Measurements from ENCODE around the gene LRRIQ4.

The LRRIQ4 gene

GRCh38 chr3:169811631-169812331, 889 bp upstream of the LRRIQ4 start:
- DNase-seq: no peak

DNA sequence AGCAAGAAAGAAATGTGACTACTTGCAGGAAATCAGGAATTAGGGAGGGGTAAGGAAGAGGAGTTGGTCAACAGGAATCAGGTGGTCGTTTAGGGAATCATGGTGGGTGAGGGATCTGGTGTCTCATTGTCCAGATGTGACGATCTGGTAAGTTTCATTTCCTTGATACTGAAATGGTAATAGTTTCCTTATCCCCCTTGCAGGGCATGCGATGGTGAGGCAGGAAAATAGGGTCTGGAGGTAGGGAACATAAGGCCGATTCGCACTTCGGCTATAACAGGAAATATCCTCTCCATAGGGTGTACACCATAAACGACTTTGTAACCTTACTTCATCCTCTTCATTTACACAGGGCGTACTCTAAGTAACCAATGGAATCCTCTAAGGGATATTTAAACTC, 608 bp downstream of the LRRIQ4 start:
- peak; percentile 3 for DNase-seq

DNA sequence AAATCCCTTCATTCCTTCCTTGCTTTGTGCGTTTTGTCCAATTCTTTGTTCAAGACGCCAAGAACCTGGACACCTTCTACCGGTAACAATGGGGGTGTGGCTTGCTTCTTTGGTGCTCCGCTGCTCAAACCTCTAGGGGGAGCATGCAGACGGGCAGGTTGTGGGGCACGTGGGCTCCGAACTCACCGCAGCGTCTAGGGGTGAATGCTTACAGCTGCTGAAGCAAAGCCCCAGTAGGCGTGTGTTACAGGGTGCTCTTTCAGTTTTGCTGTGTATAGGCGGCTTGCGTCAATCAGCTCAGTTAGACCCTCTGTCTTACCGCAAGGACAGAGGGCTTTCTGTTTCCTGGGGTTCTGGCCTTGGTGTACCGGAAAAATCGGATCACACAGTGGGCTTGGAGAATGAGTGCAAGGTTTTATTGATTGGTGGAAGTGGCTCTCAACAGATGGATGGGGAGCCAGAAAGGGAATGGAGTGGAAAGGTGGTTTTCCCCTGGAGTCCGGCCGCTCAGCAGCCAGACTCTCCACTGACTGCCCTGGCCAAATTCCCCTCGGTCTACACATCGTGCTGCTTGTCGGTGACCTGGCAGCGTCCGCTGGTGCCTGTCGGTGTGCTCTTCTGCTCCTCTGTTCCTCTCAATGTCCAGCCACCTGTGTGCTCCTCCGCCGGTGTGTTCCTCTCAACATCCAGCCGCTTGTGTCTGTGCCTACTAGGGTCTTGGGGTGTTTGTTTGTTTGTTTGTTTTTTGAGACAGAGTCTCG, 1.3 kb downstream of the LRRIQ4 start:
- DNase-seq: peak; percentile 70

GRCh38 chr3:169815590-169816150, 3.0 kb downstream of the LRRIQ4 start:
- no peak for DNase-seq

DNA sequence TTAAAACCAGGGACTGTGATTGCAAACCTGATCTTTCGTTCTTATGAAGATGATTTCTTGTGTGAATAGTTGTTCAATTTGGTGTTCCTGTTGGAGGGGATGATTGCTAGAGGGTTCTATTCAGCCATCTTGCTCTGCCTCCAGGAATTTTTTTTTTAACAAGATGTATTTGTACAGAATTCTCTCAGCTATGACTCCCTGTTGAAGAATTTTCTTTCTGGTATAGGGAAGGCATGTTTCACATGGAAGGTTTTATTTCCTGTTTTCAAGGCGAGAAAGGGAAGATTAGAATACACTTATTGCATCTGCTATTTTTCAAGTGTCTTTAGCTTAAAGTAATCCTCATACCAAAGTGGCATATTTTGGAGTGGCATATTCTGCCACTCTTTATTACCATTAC, 5.6 kb downstream of the LRRIQ4 start:
- DNase-seq: no peak

- DNase-seq: no peak
Measured at GRCh38 chr3:169822091-169822490, 9.4 kb downstream of the LRRIQ4 start.

- DNase-seq: no peak
Measured at GRCh38 chr3:169822540-169822939, 9.9 kb downstream of the LRRIQ4 start.

- DNase-seq: no peak
Measured at GRCh38 chr3:169822983-169823382, 10.3 kb downstream of the LRRIQ4 start.

DNA sequence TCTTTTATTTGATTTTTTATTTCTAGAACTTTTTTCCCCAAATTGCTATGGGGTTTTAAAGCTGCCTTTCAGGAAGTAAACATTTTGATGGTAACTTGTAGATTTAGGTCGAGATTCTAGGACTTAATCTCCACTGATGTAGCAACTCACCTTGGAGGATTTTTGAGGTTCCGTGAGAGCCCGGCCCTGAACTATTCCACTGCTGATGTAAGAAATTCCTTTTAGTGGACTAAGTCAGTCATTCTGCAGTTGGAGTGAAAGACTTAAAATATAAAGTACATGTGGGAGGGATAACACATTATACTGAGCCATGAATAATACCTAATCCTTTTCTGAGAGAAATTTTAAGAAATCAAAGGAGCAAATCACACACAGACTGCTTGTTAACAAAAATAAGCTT, 12.6 kb downstream of the LRRIQ4 start:
- no peak for DNase-seq

DNA sequence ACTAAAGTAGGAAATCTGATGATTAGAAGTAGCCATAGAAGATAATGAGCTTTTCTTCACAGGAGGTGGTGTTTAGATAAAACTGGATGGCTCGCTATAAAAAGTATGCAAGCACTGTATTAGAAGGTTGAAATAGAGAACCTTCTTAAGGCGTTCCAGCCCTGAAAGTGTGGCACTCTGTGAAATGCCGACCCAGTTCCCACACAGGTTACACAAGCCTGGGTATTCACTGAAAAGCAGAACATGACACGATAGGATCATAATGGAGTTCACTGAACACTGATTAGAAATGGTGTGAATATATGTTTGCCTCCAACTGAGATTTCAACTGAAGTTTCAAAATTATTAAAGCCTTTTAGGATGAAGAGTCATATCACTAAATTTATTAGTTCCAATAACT, 15.0 kb downstream of the LRRIQ4 start:
- no peak for DNase-seq

DNA sequence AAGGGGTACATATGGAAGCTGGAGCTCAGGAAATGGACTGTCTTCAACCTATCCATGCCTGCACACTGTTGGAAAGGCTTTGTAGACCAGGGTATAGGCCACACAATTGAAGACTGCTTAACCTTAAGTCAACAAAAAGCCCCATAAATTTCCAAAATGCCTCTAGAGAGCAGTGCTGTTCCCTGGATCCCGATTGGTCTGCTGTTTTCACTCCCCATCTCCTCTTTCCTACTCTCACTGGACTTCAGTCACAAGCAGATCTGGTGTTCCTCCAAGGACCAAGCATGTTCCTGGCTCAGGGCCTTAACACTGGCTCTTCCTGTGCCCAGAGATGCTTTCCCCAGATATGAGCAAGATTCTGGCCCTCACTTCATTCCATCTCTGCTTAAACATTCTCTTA, 22.9 kb downstream of the LRRIQ4 start:
- DNase-seq: no peak

DNA sequence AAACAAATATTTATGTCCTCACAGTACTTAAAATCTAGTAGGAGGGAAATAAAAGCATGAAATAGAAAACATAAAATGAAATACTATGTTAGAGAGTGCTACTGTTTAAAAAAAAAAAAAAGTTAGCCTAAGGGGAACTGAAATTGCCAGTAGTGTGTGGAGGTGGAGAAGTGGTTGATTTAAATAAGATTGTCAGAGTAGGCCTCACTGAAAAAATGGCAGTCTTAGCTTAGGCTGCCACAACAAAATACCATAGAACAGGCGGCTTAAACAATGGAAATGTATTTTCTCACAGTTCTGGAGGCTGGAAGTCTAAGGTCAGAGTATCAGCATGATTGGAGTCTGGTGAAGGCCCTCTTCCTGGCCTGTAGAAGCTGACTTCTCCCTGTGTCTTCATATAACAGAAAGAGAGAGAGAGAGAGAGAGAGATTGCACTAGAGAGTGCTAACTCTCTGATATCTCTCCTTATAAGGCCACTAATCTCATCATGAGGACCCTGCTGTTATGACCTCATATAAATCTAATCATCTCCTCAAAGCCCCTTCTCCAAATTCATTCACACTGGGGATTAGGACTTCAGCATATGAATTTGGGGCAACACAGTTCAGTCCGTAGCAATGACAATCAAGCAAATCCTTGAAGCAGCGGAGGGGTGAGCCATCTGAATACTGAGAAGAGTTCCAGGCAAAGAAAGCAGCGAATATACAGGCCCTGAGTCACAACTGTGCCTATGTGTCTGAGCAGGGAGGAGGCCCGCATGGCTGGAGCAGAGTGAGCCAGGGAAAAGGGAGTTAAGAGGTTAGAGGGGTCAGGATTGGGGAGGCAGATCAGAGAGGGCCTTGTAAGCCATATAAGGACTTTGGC, 23.6 kb downstream of the LRRIQ4 start:
- no peak for DNase-seq

DNA sequence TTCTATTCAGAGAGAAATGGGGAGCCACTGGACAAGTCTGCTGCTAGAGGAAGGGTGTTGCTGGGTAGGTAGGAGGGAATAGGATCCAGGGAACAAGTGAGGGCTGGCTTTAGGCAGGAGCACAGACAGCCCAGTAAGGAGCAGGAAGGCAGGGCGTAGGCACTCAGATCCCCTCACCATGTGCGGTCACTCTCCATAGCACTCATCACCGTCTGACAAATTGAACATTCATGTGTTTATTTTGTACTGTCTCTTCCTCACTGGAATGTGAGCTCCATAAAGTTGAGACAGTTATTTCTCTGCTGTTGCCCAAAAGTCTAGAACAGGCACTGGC, 24.2 kb downstream of the LRRIQ4 start:
- DNase-seq: no peak

DNA sequence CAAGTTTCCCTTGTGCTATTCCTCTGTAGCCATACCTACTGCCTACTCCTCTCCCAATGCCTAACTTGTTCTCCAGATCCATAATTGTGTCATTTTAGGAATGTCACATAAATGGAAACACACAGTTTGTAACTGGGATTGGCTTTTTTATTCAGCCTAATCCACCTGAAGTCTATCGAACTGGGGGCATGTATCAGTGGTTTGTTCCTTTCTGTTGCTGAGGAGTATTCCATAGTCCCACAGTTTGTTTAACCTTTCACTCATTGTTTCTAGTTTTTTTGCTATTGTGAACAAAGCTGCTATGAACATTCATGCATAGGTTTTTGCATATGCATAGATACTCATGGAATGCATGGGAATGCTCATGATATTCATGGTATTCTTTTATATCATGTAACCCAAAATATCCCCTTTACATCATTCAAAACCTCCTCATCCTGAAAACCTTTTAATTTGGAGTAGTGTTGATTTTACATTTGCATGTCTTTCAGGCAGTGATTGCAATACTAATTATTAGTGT, 25.9 kb downstream of the LRRIQ4 start:
- DNase-seq: no peak

DNA sequence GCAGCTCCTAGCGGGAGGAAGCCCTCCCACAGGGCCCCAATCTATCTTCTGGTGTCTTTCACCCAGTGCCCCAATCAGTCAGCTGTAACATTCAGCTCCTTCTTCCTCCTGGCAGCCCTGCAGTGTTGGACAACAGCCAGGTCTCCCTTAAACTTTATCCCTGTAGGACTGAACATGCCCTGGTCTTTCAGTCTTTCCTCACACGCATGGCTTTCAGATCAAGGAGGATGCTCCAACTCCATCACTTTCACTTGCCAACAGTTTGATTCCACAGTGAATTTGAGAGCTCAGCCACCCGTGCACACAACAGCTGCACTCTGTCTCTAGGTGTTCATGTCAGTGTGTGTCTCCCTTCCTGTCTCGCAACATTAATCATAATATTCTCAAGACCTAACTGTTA, 28.5 kb downstream of the LRRIQ4 start:
- no peak for DNase-seq

- no peak for DNase-seq
Measured at GRCh38 chr3:169842960-169843359, 30.3 kb downstream of the LRRIQ4 start.

GRCh38 chr3:169846458-169847193, 34.0 kb downstream of the LRRIQ4 start:
- DNase-seq: no peak

- no peak for DNase-seq
Measured at GRCh38 chr3:169847896-169848295, 35.2 kb downstream of the LRRIQ4 start.

GRCh38 chr3:169848741-169849140, 36.1 kb downstream of the LRRIQ4 start:
- DNase-seq: no peak

GRCh38 chr3:169850618-169851017, 37.9 kb downstream of the LRRIQ4 start:
- no peak for DNase-seq

DNA sequence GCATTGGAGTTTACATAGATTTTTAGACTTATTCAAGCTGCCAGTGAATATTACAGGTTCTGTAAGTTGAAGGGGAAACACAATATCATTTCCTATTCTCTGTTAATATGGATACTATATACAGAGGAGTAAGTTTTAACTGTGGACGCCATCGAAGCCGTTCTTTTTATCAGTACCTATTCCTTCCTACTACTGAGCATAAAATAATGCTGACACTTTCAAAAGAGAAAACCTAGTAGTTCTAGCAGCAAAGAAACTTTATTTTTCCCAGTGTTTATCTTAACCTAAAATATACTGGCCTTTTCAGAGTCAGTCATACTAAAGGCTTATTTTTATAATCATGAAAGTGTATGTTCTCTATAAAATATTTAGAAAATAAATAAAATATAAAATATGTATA, 42.8 kb downstream of the LRRIQ4 start:
- no peak for DNase-seq

GRCh38 chr3:169857811-169858210, 45.1 kb downstream of the LRRIQ4 start:
- no peak for DNase-seq
